Tibial nerve (tissue), 3 donors: ENCODE data around the gene FAXC.

ENCODE experiments used
- POLR2A ChIP-seq, 2 donors: fragments of 450-650 bp; IDR thresholded peaks; one replicate each; pipeline ENCODE4 v1.6.1; 2017; ENCODE audit warnings: antibody characterized with exemption in 2 of 2, mild to moderate bottlenecking in 2 of 2, moderate library complexity in 2 of 2
- TF ChIP-seq, protein P1 (sequence below), 5 experiments: fragments of 200-600 bp in 3 of 5; fragments of 450-650 bp in 2 of 5; sonication (generic) in 3 of 5; IDR thresholded peaks; one replicate each; pipeline ENCODE4 v1.5.1; 2016 to 2019; ENCODE audit warnings: antibody characterized with exemption in 5 of 5, mild to moderate bottlenecking in 3 of 5, moderate library complexity in 2 of 5

DNA sequence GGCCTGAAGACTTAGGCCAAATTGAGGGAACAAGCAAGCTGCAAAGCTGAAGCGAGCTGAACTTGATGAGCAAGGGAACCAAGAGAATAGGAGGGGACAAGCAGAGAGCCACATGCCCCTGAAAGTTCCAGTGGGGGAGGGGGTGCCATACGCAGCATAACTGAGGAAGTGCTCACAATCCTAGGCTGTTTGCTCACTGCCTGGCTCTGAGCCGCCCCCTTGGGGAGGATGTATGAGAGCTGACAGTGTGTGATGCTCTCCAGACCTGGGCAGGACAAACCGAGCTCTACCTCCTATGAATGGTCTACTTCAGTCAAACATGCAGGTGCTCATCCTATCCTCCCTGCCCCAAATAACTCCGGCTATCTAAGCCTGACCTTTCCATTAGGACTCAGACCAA is 52.1 kb downstream of the FAXC start:
- TF ChIP-seq POLR2A (IDR thresholded peaks at IDR 0.05): no peak
- TF ChIP-seq, protein P1, sequence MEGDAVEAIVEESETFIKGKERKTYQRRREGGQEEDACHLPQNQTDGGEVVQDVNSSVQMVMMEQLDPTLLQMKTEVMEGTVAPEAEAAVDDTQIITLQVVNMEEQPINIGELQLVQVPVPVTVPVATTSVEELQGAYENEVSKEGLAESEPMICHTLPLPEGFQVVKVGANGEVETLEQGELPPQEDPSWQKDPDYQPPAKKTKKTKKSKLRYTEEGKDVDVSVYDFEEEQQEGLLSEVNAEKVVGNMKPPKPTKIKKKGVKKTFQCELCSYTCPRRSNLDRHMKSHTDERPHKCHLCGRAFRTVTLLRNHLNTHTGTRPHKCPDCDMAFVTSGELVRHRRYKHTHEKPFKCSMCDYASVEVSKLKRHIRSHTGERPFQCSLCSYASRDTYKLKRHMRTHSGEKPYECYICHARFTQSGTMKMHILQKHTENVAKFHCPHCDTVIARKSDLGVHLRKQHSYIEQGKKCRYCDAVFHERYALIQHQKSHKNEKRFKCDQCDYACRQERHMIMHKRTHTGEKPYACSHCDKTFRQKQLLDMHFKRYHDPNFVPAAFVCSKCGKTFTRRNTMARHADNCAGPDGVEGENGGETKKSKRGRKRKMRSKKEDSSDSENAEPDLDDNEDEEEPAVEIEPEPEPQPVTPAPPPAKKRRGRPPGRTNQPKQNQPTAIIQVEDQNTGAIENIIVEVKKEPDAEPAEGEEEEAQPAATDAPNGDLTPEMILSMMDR (IDR thresholded peaks at IDR 0.05): no peak
